GM12864 (cell line): Measurements from ENCODE around the gene HOXD3.

ENCODE experiments used
- DNase-seq: peaks from one replicate; pipeline ENCODE4 v3.0.0-alpha.2; 2011; ENCODE audit warnings: low read depth
- H3K4me3 ChIP-seq: 2 replicates; pipeline ENCODE4 v1.5.1; 2011; ENCODE audit warnings: mild to moderate bottlenecking, low read depth, low read length, control low read depth
- TF ChIP-seq, protein P1 (sequence below): IDR thresholded peaks from 2 replicates; pipeline ENCODE4 v1.5.1; 2011; ENCODE audit warnings: low read depth, mild to moderate bottlenecking, moderate library complexity, low read length, control low read depth, inconsistent platforms; ENCODE audit errors: missing control alignments

HOXD3 gene

DNA sequence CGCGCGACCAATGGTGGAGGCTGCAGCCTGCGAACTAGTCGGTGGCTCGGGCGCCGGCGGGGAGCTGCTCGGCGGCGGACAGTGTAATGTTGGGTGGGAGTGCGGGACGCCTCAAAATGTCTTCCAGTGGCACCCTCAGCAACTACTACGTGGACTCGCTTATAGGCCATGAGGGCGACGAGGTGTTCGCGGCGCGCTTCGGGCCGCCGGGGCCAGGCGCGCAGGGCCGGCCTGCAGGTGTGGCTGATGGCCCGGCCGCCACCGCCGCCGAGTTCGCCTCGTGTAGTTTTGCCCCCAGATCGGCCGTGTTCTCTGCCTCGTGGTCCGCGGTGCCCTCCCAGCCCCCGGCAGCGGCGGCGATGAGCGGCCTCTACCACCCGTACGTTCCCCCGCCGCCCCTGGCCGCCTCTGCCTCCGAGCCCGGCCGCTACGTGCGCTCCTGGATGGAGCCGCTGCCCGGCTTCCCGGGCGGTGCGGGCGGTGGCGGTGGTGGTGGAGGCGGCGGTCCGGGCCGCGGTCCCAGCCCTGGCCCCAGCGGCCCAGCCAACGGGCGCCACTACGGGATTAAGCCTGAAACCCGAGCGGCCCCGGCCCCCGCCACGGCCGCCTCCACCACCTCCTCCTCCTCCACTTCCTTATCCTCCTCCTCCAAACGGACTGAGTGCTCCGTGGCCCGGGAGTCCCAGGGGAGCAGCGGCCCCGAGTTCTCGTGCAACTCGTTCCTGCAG, 34.3 kb upstream of the HOXD3 start, which contains the start of gene HOXD9:
Gene HOXD9 (plus strand): TSS at position 37 of the 728 bp plus-strand sequence. CDS start 50 bp downstream, at position 87.
- no peak within 1 kb of the TSS for H3K4me3 ChIP-seq
- TF ChIP-seq, protein P1, sequence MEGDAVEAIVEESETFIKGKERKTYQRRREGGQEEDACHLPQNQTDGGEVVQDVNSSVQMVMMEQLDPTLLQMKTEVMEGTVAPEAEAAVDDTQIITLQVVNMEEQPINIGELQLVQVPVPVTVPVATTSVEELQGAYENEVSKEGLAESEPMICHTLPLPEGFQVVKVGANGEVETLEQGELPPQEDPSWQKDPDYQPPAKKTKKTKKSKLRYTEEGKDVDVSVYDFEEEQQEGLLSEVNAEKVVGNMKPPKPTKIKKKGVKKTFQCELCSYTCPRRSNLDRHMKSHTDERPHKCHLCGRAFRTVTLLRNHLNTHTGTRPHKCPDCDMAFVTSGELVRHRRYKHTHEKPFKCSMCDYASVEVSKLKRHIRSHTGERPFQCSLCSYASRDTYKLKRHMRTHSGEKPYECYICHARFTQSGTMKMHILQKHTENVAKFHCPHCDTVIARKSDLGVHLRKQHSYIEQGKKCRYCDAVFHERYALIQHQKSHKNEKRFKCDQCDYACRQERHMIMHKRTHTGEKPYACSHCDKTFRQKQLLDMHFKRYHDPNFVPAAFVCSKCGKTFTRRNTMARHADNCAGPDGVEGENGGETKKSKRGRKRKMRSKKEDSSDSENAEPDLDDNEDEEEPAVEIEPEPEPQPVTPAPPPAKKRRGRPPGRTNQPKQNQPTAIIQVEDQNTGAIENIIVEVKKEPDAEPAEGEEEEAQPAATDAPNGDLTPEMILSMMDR: no peak
- no peak for DNase-seq

DNA sequence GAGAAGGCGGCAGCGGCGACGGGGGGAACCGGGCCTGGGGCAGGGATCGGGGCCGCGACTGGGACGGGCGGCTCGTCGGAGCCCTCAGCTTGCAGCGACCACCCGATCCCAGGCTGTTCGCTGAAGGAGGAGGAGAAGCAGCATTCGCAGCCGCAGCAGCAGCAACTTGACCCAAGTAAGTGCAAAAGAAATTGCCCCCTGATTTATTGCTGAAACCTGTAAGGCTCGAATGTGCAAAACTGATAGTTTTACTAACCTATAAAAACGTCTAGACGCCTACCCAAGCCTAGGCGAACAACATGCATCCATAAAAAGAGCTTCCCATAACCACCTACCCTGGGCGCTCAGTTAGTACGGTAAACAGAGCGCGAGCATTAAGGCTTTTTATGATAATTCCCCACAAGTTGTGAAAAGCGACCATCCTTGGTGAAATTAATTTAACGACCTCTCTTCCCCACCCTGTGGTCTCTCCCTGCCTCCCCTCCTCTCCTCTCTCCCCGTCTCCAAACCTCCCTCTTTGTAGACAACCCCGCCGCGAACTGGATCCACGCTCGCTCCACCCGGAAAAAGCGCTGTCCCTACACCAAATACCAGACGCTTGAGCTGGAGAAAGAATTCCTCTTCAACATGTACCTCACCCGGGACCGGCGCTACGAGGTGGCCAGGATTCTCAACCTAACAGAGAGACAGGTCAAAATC, 33.5 kb upstream of the HOXD3 start:
- TF ChIP-seq, protein P1: no peak
- H3K4me3 ChIP-seq: no peak overlapping the region
- DNase-seq: no peak

DNA sequence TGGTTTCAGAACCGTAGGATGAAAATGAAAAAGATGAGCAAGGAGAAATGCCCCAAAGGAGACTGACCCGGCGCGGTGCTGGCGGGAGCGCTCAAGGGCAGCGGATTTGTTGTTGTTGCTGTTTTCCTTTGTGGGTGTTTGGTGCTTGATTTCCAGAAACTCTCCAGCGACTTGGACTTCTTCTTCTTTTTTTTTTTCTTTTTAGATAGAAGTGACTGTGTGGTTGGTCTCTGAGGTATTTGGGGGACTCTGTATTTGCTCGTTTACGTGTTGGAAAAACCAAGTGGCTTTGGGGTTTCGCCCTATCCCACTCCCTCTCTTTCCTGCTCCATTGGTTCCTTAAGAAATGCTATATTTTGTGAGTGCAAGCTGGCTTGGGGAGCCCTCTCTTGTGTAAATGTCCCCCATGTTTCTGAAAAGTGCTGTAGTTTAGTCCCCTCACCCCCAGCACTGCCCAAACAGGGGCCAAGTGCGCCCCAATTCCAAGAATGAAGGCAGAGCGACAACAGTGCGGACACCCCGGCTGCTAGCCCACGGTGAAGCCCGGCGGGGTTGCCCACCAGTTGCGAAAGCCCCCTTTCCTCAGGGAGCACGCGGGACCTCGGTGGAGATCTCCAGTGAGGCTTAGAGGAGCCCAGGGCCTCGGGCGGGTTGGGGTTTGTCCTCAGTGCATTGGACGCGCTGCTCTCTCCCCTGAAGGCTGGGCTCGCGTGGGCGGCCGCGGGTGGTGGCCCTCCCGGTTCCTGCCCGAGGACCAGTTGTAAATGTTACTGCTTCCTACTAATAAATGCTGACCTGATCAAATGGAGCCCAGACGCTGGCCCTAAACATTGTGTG, 32.8 kb upstream of the HOXD3 start:
- DNase-seq: no peak
- no peak overlapping the region for H3K4me3 ChIP-seq
- TF ChIP-seq, protein P1: no peak

GRCh38 chr2:176124947-176125771, 31.9 kb upstream of the HOXD3 start:
- TF ChIP-seq, protein P1: no peak
- no peak for DNase-seq
- no peak overlapping the region for H3K4me3 ChIP-seq

DNA sequence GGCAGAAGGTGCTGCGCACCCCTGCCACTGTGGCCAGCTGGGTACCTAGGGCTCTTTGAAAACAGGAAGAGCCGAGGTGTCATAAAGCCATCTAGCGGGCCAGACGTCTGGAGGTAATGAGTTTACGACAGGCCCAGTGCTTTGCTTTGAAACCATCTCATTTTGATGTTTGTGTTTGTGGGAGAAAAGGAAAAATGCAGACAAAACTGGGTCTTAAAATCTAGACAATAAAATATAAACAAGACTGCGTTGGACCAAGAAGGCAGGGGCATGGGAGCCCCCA, 31.4 kb upstream of the HOXD3 start:
- TF ChIP-seq, protein P1: no peak
- H3K4me3 ChIP-seq: no peak overlapping the region

More for the DNA sequence above, 31.4 kb upstream of the HOXD3 start:
- DNase-seq: no peak
